GM18861 (cell line): ENCODE data around the gene IFNAR1.
"Not testable (repeated sequence)": the region's sequence is repeated elsewhere in the genome, so short reads cannot be mapped to it uniquely, and the experiment has no call there.

Experiments
- ATAC-seq: cut with Tn5 transposase; IDR thresholded peaks from one replicate; pipeline ENCODE4 v1.9.1; 2021; ENCODE audit not compliant: unreplicated experiment

IFNAR1 gene

GRCh38 chr21:33339918-33340317 lies 15.1 kb downstream of the IFNAR1 start:
- no peak for ATAC-seq

GRCh38 chr21:33345751-33346238 lies 21.0 kb downstream of the IFNAR1 start:
- no peak for ATAC-seq

GRCh38 chr21:33348706-33349105 lies 23.9 kb downstream of the IFNAR1 start:
- ATAC-seq: no peak

GRCh38 chr21:33350676-33351075 lies 25.9 kb downstream of the IFNAR1 start:
- ATAC-seq: no peak

- ATAC-seq: no peak
Measured at GRCh38 chr21:33355355-33355754, 30.6 kb downstream of the IFNAR1 start.

GRCh38 chr21:33355996-33356395 lies 31.2 kb downstream of the IFNAR1 start:
- no peak for ATAC-seq

- ATAC-seq: no peak
Measured at GRCh38 chr21:33357177-33357576, 32.4 kb downstream of the IFNAR1 start.

GRCh38 chr21:33359446-33359845 lies 34.7 kb downstream of the IFNAR1 start:
- ATAC-seq: no peak

GRCh38 chr21:33360281-33360680 lies 35.5 kb downstream of the IFNAR1 start:
- no peak for ATAC-seq

GRCh38 chr21:33360881-33361602 lies 36.3 kb downstream of the IFNAR1 start:
- ATAC-seq: peak; percentile 45

GRCh38 chr21:33362044-33362555 lies 37.3 kb downstream of the IFNAR1 start:
- peak; percentile 41 for ATAC-seq

GRCh38 chr21:33363911-33364609 lies 39.3 kb downstream of the IFNAR1 start:
- ATAC-seq: not testable (repeated sequence)

- ATAC-seq: no peak
Measured at GRCh38 chr21:33364830-33365229, 40.1 kb downstream of the IFNAR1 start.

- ATAC-seq: no peak
Measured at GRCh38 chr21:33367309-33367973, 42.7 kb downstream of the IFNAR1 start.

- no peak for ATAC-seq
Measured at GRCh38 chr21:33368124-33368523, 43.4 kb downstream of the IFNAR1 start.

GRCh38 chr21:33368576-33368975 lies 43.8 kb downstream of the IFNAR1 start:
- ATAC-seq: no peak

- ATAC-seq: no peak
Measured at GRCh38 chr21:33369586-33369985, 44.8 kb downstream of the IFNAR1 start.

GRCh38 chr21:33370305-33370704 lies 45.5 kb downstream of the IFNAR1 start:
- no peak for ATAC-seq

GRCh38 chr21:33371366-33371765 lies 46.6 kb downstream of the IFNAR1 start:
- no peak for ATAC-seq

- no peak for ATAC-seq
Measured at GRCh38 chr21:33372582-33372981, 47.8 kb downstream of the IFNAR1 start.

GRCh38 chr21:33373451-33373850 lies 48.7 kb downstream of the IFNAR1 start:
- ATAC-seq: no peak

- ATAC-seq: no peak
Measured at GRCh38 chr21:33374080-33374449, 49.3 kb downstream of the IFNAR1 start.
